GM08714 (cell line): ENCODE measurements around the gene NFX1.

ENCODE experiments used
- H3K4me3 ChIP-seq: fragments of 200-500 bp; sonication (Bioruptor generic); 2 replicates; pipeline ENCODE4 v1.5.1; 2014; ENCODE audit warnings: mild to moderate bottlenecking, low read length, inconsistent platforms
- ZNF274 ChIP-seq: IDR thresholded peaks from 2 replicates; pipeline ENCODE4 v1.6.1; 2012; ENCODE audit warnings: mild to moderate bottlenecking, low read depth, low read length

Gene NFX1

DNA sequence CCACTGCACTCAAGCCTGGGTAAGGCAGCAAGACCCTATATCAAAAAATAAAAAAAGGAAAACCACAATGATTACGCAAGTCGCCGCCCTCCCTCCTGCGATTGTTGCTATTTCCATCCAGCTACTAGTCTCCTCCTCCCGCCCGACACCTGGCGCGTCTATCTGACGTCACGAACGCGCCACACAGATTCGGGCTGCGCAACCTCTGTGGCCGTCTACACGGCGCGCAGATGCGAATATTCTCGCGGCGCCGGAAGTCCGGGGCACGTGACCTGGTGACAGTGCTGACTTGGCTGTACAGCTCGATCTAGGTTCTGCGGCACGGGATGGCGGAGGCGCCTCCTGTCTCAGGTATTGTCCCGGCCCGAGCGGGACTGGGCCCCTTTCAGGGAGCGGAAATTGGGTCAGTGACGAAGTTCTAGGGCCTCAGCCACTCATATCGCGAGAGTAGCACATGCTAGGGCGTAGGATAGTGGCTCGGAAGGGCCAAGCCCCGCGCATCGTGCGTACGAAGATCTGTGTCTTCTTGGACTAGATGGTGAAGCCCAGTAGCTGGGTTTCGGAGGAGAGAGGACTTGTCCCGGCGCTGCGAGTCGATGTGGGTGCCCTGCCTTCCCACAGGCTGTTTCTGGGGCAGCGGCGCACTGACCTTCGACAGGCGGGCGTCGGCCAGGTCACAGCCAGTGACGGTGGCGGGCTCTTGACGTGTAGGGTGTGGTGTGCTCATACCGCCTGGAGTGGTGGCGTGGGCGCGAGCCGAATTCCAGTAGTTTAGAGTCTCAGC is at the start of gene NFX1:
Gene NFX1, plus strand, starts transcription at position 270 of the 784 bp plus-strand sequence. Its CDS starts 57 bp downstream, at position 327.
- peak within 1 kb of the TSS; percentile 75 for H3K4me3 ChIP-seq
- TF ChIP-seq ZNF274 = no peak

DNA sequence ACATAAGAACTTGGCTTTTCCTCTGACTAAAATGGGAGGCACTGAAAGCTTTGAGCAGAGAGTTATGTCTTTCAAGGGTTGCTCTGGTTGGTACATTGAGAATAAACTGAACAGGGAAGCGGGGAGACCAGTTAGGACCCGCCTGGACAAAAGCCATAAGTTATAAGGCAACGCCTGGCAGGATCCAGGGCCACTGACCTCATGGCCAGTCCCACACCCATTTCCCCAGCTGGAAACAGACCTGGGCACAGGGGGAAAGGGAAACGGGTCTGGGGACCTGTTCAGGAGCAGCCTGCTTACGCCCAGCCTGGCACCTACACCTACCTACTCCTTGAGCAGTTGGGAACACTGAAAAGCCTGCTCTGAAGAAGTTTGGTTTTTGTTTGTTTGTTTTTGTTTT is 49.0 kb upstream of the NFX1 start:
- no peak for TF ChIP-seq ZNF274
- H3K4me3 ChIP-seq = no peak overlapping the region

DNA sequence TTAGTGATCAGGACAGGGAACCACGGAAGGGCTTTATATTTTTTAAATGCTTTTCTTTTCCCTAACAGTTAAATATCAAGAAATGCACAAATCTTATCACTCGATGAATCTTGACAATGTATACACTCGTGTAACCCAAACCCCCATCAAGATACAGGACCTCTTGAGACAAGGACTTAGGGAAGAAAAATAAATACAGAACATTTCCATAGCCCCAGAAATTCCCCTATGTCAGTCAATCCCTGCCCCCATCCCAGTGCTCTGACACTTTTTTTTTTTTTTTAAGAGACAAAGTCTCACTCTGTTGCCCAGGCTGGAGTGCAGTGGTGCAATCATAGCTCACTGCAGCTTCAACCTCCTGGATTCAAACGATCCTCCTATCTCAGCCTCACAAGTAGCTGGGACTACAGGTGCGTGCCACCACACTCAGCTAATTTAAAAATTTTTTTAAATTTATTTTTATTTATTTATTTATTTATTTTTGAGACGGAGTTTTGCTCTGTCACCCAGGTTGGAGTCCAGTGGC is 47.6 kb upstream of the NFX1 start:
- TF ChIP-seq ZNF274 = no peak
- no peak overlapping the region for H3K4me3 ChIP-seq

DNA sequence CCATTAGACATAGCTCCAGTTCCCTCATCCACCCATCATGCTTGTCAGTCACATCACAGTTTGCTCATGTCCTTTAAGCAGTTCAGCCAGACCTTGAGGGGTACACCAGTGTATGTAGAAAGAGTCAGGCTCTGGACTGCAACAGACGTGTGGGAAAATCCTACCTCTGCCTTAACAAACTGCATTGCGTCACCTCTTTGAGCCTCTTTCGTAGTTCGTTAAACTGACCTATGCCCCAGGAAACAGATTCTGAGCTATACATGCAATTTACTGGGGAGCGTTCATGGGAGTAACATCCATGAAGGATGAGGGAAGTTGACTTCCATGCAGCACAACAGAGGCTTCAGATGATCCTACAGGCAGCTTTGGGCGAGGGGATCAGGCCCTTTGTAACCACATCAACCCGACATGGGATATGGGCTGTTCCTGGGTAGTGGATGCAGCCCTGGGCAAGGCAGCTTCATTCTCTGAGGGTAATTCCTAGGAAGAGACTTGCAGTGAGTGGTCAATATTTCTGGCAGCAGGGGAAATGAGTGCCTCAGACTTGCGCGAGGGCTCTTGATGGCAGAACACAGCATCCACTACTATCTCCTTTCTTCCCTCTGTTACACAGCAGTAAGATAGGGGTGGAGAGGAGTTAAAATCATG is 46.1 kb upstream of the NFX1 start:
- H3K4me3 ChIP-seq = no peak overlapping the region

GRCh38 chr9:33245341-33245740 is 45.0 kb upstream of the NFX1 start:
- no peak overlapping the region for H3K4me3 ChIP-seq
- TF ChIP-seq ZNF274 = no peak

More for the DNA sequence above, 46.1 kb upstream of the NFX1 start:
- no peak for TF ChIP-seq ZNF274

- no peak for TF ChIP-seq ZNF274
- no peak overlapping the region for H3K4me3 ChIP-seq
Measured at GRCh38 chr9:33246269-33246860, 44.0 kb upstream of the NFX1 start.

GRCh38 chr9:33248606-33249005 is 41.7 kb upstream of the NFX1 start:
- TF ChIP-seq ZNF274 = no peak
- no peak overlapping the region for H3K4me3 ChIP-seq

- no peak overlapping the region for H3K4me3 ChIP-seq
- TF ChIP-seq ZNF274 = no peak
Measured at GRCh38 chr9:33249087-33249658, 41.1 kb upstream of the NFX1 start.

- no peak for TF ChIP-seq ZNF274
- no peak overlapping the region for H3K4me3 ChIP-seq
Measured at GRCh38 chr9:33249983-33250382, 40.3 kb upstream of the NFX1 start.

DNA sequence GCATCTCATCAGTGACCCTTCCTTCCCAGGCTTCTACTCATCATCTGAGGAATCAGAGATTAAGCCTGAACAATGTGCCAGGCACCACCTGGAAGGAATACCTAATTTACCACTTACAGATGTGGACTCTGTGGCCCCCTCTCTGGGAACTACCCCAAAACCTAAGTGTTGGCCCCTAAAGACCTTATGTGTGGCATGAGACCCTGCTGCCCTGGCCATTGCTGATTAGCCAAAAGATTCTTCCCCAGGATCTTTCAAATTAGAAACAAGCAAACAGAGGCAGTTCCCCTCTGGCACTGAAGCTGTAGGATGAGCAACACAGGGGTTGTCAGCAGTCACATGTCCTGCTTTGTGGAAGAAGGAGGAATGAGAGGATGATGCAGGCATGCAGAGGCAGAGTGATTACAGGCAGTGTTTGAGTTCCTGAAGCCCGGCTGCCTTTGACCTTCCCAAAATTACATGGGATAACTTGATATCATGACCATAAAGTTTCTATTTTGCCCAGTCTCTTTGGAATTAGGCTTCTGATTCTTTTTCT is 39.8 kb upstream of the NFX1 start:
- no peak overlapping the region for H3K4me3 ChIP-seq
- no peak for TF ChIP-seq ZNF274

DNA sequence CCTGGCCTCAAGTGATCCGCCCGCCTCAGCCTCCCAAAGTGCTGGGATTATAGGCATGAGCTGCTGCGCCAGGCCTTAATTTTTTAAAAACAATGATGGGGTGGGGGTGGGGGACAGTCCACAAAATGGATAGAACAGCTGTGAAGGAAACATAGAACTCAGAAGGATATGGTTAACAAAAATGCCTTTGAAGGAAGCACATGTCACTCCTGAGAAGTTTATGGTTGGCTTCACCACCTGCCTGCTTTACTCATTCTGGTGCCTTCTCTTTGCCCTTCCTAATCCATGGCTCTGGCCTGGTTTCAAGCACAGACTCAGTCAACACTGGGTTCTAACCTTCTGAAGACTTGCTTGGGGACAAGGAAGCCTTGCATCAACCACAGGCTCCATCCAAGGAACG is 36.1 kb upstream of the NFX1 start:
- H3K4me3 ChIP-seq = no peak overlapping the region
- TF ChIP-seq ZNF274 = no peak

DNA sequence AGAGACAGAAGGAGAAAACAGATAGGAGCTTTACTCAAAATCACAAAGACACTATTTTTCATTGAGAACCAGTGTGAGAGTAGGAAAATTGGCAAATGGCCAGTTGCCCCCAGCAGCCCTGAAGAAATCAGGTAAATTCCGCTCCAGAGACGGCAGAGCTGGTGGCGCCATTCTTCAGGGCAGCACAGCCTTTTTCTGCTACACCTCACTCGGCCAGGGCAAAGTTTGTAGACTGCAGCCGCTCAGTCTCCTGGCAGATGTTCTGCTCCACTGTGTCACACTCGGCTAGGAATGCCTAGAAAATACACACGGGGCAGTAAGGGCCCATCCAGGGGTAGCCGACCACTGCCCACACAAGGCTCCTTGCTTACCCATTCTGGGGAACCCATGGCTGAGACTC is 35.3 kb upstream of the NFX1 start:
- TF ChIP-seq ZNF274 = no peak

DNA sequence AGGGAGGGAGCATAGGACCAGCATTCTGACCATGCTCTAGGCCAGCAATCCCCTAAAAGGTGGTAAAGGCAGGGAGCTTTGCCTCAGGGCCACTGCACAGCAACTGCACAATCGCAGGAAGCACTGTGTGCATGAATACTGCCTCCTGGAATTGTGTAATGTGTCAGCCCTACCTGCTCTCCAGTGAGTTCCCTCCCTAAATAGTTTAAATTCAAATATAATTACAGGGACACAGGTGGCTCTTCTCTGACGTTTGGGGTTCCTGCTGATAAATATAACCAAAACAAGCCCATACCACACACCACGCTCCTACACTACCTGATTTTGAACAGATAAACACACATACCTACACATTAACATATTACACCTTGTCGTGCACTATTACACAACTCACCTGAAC is 34.8 kb upstream of the NFX1 start:
- no peak overlapping the region for H3K4me3 ChIP-seq
- TF ChIP-seq ZNF274 = no peak

More for the DNA sequence above, 35.3 kb upstream of the NFX1 start:
- no peak overlapping the region for H3K4me3 ChIP-seq

GRCh38 chr9:33256236-33256635 is 34.1 kb upstream of the NFX1 start:
- TF ChIP-seq ZNF274 = no peak
- H3K4me3 ChIP-seq = no peak overlapping the region
